H9 (cell line): Measurements from ENCODE around the gene UTP20. TPM values are rescaled to one million over a fixed set of nuclear protein-coding genes. Genes with fewer than 3 reads are reported as not detected.

Source experiments
- DNase-seq: peaks from one replicate; pipeline ENCODE4 v3.0.0-alpha.2; 2017
- H2AFZ ChIP-seq: one replicate; pipeline ENCODE4 v1.6.1; 2013; ENCODE audit warnings: mild to moderate bottlenecking, low read length, control low read depth, moderate library complexity
- H2AK5ac ChIP-seq: 2 replicates; pipeline ENCODE4 v1.6.1; 2013; ENCODE audit warnings: low read length, control low read depth, mixed read lengths; ENCODE audit not compliant: insufficient read length
- H2BK120ac ChIP-seq: one replicate; pipeline ENCODE4 v1.6.1; 2013; ENCODE audit warnings: low read depth, mild to moderate bottlenecking, low read length, control low read depth, inconsistent platforms; ENCODE audit not compliant: poor library complexity, severe bottlenecking
- H2BK12ac ChIP-seq: 2 replicates; pipeline ENCODE4 v1.6.1; 2013; ENCODE audit warnings: low read length, control low read depth, mixed read lengths, low read depth; ENCODE audit not compliant: insufficient read length
- H2BK15ac ChIP-seq: 2 replicates; pipeline ENCODE4 v1.6.1; 2013; ENCODE audit warnings: low read depth, low read length, control low read depth
- H2BK20ac ChIP-seq: one replicate; pipeline ENCODE4 v1.6.1; 2013; ENCODE audit warnings: low read depth, mild to moderate bottlenecking, low read length, control low read depth, inconsistent platforms; ENCODE audit not compliant: poor library complexity, severe bottlenecking
- H2BK5ac ChIP-seq: 2 replicates; pipeline ENCODE4 v1.6.1; 2013; ENCODE audit warnings: low read length, control low read depth, mixed read lengths; ENCODE audit not compliant: insufficient read length
- H3K14ac ChIP-seq: 2 replicates; pipeline ENCODE4 v1.6.1; 2013; ENCODE audit warnings: low read length, control low read depth; ENCODE audit not compliant: insufficient read depth
- H3K18ac ChIP-seq: 2 replicates; pipeline ENCODE4 v1.6.1; 2013; ENCODE audit warnings: low read depth, mild to moderate bottlenecking, mixed read lengths, low read length, control low read depth; ENCODE audit not compliant: insufficient read length
- H3K23ac ChIP-seq: 2 replicates; pipeline ENCODE4 v1.6.1; 2013; ENCODE audit warnings: low read length, control low read depth, mixed read lengths, low read depth; ENCODE audit not compliant: insufficient read length
- H3K23me2 ChIP-seq: 2 replicates; pipeline ENCODE4 v1.6.1; 2013; ENCODE audit warnings: low read depth, mild to moderate bottlenecking, mixed read lengths, low read length, control low read depth; ENCODE audit not compliant: insufficient read length, poor library complexity, severe bottlenecking
- H3K27ac ChIP-seq: 2 replicates; pipeline ENCODE4 v1.5.1; 2013; ENCODE audit warnings: low read length, control low read depth, mixed read lengths, low read depth; ENCODE audit not compliant: insufficient read length
- H3K27me3 ChIP-seq: 2 replicates; pipeline ENCODE4 v1.6.1; 2013; ENCODE audit warnings: low read length, control low read depth, inconsistent platforms; ENCODE audit not compliant: insufficient read depth
- H3K4ac ChIP-seq: 2 replicates; pipeline ENCODE4 v1.6.1; 2013; ENCODE audit warnings: low read depth, mild to moderate bottlenecking, control low read depth, inconsistent platforms, low read length, moderate library complexity
- H3K4me1 ChIP-seq: 2 replicates; pipeline ENCODE4 v1.6.1; 2013; ENCODE audit warnings: low read length, control low read depth, inconsistent platforms; ENCODE audit not compliant: insufficient read depth
- H3K4me2 ChIP-seq: 2 replicates; pipeline ENCODE4 v1.6.1; 2013; ENCODE audit warnings: low read length, control low read depth, mixed read lengths; ENCODE audit not compliant: insufficient read length, insufficient read depth
- H3K56ac ChIP-seq: 2 replicates; pipeline ENCODE4 v1.6.1; 2013; ENCODE audit warnings: low read depth, mild to moderate bottlenecking, mixed read lengths, low read length, control low read depth; ENCODE audit not compliant: insufficient read length
- H3K79me1 ChIP-seq: 2 replicates; pipeline ENCODE4 v1.6.1; 2013; ENCODE audit warnings: low read depth, mild to moderate bottlenecking, moderate library complexity, low read length, control low read depth, inconsistent platforms; ENCODE audit not compliant: insufficient read depth, poor library complexity, severe bottlenecking
- H3K79me2 ChIP-seq: 2 replicates; pipeline ENCODE4 v1.6.1; 2013; ENCODE audit warnings: low read length, control low read depth, inconsistent platforms; ENCODE audit not compliant: insufficient read depth
- H3K9ac ChIP-seq: 2 replicates; pipeline ENCODE4 v1.6.1; 2013; ENCODE audit warnings: low read length, control low read depth, mixed read lengths; ENCODE audit not compliant: insufficient read length; ENCODE audit errors: extremely low read depth
- H3K9me3 ChIP-seq: one replicate; pipeline ENCODE4 v1.6.1; 2013; ENCODE audit warnings: low read depth, low read length, inconsistent platforms; ENCODE audit not compliant: control insufficient read depth
- H3T11ph ChIP-seq: one replicate; pipeline ENCODE4 v1.6.1; 2013; ENCODE audit warnings: mild to moderate bottlenecking, low read length, control low read depth, inconsistent platforms
- H4K20me1 ChIP-seq: one replicate; pipeline ENCODE4 v1.6.1; 2013; ENCODE audit not compliant: control insufficient read depth, insufficient read length, insufficient read depth
- H4K5ac ChIP-seq: 2 replicates; pipeline ENCODE4 v1.6.1; 2013; ENCODE audit warnings: low read depth, mild to moderate bottlenecking, mixed read lengths, low read length, control low read depth; ENCODE audit not compliant: insufficient read length
- H4K8ac ChIP-seq: replicated peaks from 2 replicates; pipeline ENCODE4 v1.6.1; 2013; ENCODE audit warnings: low read length, control low read depth, mixed read lengths, low read depth; ENCODE audit not compliant: insufficient read length
- H4K91ac ChIP-seq: 2 replicates; pipeline ENCODE4 v1.6.1; 2013; ENCODE audit warnings: low read depth, mild to moderate bottlenecking, moderate library complexity, mixed read lengths, low read length, control low read depth; ENCODE audit not compliant: insufficient read length
- H3K27ac Mint-ChIP-seq, 3 experiments: 2 replicates in 2 of 3; 3 replicates in 1 of 3; pipeline ENCODE4 v1.8.0; 2020 to 2021; ENCODE audit warnings: mixed read lengths in 3 of 3, mild to moderate bottlenecking in 1 of 3, moderate library complexity in 1 of 3
- H3K27me3 Mint-ChIP-seq: 2 replicates; pipeline ENCODE4 v1.8.0; 2021; ENCODE audit warnings: low read depth, mild to moderate bottlenecking, moderate library complexity, mixed read lengths
- H3K36me3 Mint-ChIP-seq, 3 experiments: 2 replicates in 2 of 3; 3 replicates in 1 of 3; pipeline ENCODE4 v1.8.0; 2020 to 2021; ENCODE audit warnings: low read depth in 3 of 3, mixed read lengths in 3 of 3; ENCODE audit not compliant: insufficient read depth in 1 of 3
- H3K4me1 Mint-ChIP-seq, 2 experiments: 2 replicates each; pipeline ENCODE4 v1.8.0; 2020; ENCODE audit warnings: mixed read lengths in 2 of 2
- H3K4me3 Mint-ChIP-seq, 2 experiments: 2 replicates in 1 of 2; 3 replicates in 1 of 2; pipeline ENCODE4 v1.8.0; 2020 to 2021; ENCODE audit warnings: mild to moderate bottlenecking in 2 of 2, mixed read lengths in 2 of 2, moderate library complexity in 1 of 2
- H3K9me3 Mint-ChIP-seq, 2 experiments: 2 replicates in 1 of 2; 3 replicates in 1 of 2; pipeline ENCODE4 v1.8.0; 2020; ENCODE audit warnings: mild to moderate bottlenecking in 2 of 2, mixed read lengths in 2 of 2, moderate library complexity in 1 of 2
- WGBS: extraction: QIAGEN DNeasy Blood & Tissue Kit; methylation state at CpG from one replicate; pipeline ENCODE4 v1.1.7; 2013; ENCODE audit warnings: missing lambda C conversion rate, low lambda C conversion rate, mixed read lengths; ENCODE audit not compliant: insufficient read length; ENCODE audit errors: extremely low coverage; 5-methylcytosine and 5-hydroxymethylcytosine counted together
- total RNA-seq: library from RNA; stranded (reverse); gene quantifications from 2 replicates; pipeline ENCODE4 v1.2.1, GENCODE V29; 2021
- TF ChIP-seq, protein P1 (sequence below): fragments of 200-600 bp; sonication (generic); conservative IDR thresholded peaks from 3 replicates; pipeline ENCODE4 v1.8.0; 2021; ENCODE audit warnings: antibody characterized with exemption, mild to moderate bottlenecking

Gene UTP20
- total RNA-seq, 1 experiment from 2014 or later: 38.3 TPM

DNA sequence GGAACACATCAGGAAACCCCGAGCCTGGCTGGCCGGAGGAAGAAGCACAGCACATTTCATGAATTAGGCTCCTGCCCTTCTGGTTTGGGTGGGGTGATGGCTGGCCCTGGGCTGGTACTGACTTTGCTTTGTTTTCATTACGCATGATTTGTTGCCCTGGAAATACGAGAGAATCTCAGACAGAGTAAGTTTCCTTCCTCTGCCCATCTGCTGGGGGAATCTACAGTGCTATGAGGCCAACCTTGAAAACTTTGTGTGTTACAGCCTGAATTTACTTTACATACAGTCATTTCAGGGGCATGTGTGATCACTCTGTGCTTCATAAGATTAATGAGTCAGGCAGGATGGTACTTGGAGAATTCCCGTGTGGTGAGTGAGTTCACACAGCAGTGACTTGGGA lies 49.4 kb upstream of the UTP20 start:
- Histone ChIP-seq H3K27me3 (no peaks in the 10 kb centered on the region), H3K56ac (no peak overlapping the region), H3K9me3 (no peaks in the 10 kb centered on the region), H4K20me1 (no peaks in the 10 kb centered on the region), H3K4me1 (no peaks in the 10 kb centered on the region), H2AK5ac (no peak overlapping the region), H3K23me2 (no peaks in the 10 kb centered on the region), H3K18ac (no peak overlapping the region), H2BK15ac (no peak overlapping the region), H3K9ac (no peak overlapping the region), H3K27ac (no peak overlapping the region), H3K4ac (no peak overlapping the region), H4K5ac (no peak overlapping the region), H2BK12ac (no peak overlapping the region), H3T11ph (no peak overlapping the region), H3K79me1 (no peaks in the 10 kb centered on the region), H3K4me2 (no peak overlapping the region), H2BK5ac (no peak overlapping the region), H3K79me2 (no peaks in the 10 kb centered on the region), H2BK120ac (no peak overlapping the region), H2AFZ (no peak overlapping the region), H3K23ac (no peak overlapping the region), H4K8ac (no peak overlapping the region), H2BK20ac (no peak overlapping the region), H3K14ac (no peak overlapping the region), H4K91ac (no peak overlapping the region)
- H3K9me3 Mint-ChIP-seq: no peaks in the 10 kb centered on the region
- H3K36me3 Mint-ChIP-seq: no peaks in the 10 kb centered on the region
- TF ChIP-seq, protein P1, sequence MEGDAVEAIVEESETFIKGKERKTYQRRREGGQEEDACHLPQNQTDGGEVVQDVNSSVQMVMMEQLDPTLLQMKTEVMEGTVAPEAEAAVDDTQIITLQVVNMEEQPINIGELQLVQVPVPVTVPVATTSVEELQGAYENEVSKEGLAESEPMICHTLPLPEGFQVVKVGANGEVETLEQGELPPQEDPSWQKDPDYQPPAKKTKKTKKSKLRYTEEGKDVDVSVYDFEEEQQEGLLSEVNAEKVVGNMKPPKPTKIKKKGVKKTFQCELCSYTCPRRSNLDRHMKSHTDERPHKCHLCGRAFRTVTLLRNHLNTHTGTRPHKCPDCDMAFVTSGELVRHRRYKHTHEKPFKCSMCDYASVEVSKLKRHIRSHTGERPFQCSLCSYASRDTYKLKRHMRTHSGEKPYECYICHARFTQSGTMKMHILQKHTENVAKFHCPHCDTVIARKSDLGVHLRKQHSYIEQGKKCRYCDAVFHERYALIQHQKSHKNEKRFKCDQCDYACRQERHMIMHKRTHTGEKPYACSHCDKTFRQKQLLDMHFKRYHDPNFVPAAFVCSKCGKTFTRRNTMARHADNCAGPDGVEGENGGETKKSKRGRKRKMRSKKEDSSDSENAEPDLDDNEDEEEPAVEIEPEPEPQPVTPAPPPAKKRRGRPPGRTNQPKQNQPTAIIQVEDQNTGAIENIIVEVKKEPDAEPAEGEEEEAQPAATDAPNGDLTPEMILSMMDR: no peak
- H3K4me1 Mint-ChIP-seq: no peaks in the 10 kb centered on the region; a peak in 1 of 4 replicates
- no peaks in the 10 kb centered on the region for H3K27me3 Mint-ChIP-seq
- H3K27ac Mint-ChIP-seq: peak overlapping the region in 1 of 3 experiments; percentile 49; a peak in 1 of 7 replicates
- no peak overlapping the region for H3K4me3 Mint-ChIP-seq
- no peak for DNase-seq
- no CpG with 5 or more reads among the region's 5 CpGs for WGBS
